NCI-H2196 (cell line): ENCODE data around the gene OR6C75.
"Not testable (repeated sequence)": the region's sequence is repeated elsewhere in the genome, so short reads cannot be mapped to it uniquely, and the experiment has no call there.

Source experiments
- DNase-seq: peaks from one replicate; lab custom pipeline; 2025; ENCODE audit not compliant: unreplicated experiment; lab: John Stamatoyannopoulos, UW

Gene OR6C75

GRCh38 chr12:55362675-55363074, at the start of gene OR6C75:
OR6C75 (plus strand) TSS chr12:55362975; CDS start chr12:55365111, 2,136 bp downstream.
- DNase-seq, result no peak

- no peak for DNase-seq
Measured at GRCh38 chr12:55314043-55314442, 48.7 kb upstream of the OR6C75 start, which contains the start of gene OR6C1. OR6C1 (plus strand) TSS chr12:55314343; CDS start chr12:55320600, 6,257 bp downstream.

DNA sequence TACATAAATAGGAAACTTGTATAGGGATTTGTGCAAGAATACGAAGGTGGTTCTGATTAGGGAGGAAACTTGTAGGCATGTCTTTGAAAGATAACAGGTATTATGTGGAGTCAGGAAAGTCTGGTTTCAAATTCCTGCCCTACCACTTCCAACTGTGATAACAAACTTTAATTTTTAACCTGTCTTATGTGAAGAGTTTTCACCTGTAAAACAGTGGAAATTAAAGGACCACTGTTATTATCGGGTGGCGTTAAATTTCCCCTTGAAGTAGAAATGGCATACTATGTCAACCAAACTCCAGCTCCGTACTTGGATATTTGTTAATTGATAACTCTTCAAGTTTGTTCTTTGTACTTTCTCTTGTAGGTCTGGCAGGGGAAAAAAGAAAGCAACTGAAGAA, 42.6 kb upstream of the OR6C75 start:
- DNase-seq, result no peak

DNA sequence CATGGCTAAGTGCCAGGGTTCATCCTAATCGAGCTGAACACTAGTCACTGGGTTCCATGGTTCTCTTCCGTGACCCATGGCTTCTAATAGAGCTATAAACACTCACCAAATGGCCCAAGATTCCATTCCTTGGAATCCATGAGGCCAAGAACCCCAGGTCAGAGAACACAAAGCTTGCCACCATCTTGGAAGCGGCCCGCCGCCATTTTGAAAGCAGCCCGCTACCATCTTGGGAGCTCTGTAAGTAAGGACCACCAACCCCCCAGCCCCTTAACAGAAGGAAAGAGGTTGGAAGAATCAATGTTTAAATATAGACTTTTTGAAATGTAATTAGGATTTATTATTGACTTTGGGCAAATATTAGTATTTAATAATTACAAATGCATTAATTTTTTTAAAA, 37.0 kb upstream of the OR6C75 start:
- DNase-seq, result not testable (repeated sequence)

DNA sequence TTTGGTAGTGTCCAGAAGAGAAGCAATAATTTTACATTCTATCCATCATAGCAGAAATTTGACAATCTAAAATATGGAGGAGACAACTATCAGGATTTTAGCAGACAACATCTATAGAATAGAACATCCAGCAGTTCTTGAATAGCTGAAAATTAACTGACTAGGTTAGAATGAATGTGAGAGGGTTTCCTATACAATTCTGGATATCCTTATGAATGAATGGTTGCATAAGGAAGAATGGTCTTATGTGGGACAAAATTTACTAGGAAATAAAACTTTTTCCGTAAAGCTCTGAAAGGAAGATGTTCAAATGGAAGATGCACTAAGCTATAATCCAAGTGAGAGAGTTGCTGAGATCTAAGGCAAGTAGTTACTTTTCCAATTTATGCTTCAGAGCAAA, 32.3 kb upstream of the OR6C75 start, which contains the start of gene OR6C3:
OR6C3 (plus strand) TSS at position 301 of the 400 bp plus-strand sequence. CDS start 955 bp downstream, outside the sequence.
- DNase-seq, result no peak

DNA sequence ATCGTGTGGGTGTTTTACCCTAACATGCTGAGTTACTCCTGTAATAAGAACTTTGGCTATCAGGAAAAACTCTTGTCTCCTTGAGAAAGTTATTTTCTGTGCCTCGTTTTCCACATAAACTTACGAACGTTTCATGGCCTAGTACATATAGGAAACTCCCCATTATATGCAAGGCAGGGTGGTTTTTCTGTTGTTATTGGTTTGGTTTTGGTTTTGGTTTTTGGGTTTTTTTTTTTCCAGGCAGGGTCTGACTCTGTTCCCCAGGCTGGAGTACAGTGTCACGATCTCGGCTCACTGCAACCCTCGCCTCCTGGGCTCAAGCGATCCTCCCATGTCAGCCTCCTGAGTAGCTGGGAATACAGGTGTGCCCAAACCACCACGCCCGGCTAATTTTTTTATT, 26.8 kb upstream of the OR6C75 start:
- no peak for DNase-seq

- DNase-seq, result not testable (repeated sequence)
Measured at GRCh38 chr12:55355338-55355737, 7.4 kb upstream of the OR6C75 start.

GRCh38 chr12:55365086-55365485, 2.3 kb downstream of the OR6C75 start:
- no peak for DNase-seq

DNA sequence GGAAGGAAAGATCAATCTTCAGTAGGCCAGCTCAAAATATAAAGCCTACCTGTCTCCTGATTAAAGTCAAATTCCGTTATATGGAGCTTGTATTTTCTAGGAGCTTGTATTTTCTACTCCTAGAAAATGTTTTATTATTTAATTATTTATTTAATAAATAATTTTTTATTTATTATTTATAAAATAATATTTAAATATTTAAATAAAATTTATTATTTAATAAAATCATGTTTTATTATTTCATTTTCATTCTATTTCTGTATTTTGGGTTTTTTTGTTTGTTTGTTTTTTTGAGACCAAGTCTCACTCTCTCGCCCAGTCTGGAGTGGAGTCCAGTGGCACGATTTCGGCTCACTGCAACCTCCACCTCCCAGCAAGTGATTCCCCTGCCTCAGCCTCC, 9.7 kb downstream of the OR6C75 start:
- DNase-seq, result no peak

DNA sequence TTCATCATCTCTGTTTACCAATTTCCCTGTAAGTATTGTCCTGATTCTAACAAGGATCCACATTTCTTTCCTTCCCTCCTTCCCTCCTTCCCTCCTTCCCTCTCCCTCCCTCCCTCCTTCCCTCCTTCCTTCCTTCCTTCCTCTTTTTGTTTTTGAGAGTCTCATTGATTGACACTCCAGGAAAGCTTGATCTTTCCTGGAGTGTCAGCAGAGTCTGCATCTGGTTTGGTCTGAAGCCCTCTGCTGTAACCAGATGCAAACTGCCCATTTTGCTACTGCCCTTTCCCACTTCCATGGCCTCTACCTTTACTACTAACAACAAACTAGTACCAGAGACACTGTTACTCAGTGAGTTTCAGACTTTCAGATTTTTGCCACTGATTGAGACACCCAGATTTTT, 23.1 kb downstream of the OR6C75 start:
- DNase-seq, result no peak

DNA sequence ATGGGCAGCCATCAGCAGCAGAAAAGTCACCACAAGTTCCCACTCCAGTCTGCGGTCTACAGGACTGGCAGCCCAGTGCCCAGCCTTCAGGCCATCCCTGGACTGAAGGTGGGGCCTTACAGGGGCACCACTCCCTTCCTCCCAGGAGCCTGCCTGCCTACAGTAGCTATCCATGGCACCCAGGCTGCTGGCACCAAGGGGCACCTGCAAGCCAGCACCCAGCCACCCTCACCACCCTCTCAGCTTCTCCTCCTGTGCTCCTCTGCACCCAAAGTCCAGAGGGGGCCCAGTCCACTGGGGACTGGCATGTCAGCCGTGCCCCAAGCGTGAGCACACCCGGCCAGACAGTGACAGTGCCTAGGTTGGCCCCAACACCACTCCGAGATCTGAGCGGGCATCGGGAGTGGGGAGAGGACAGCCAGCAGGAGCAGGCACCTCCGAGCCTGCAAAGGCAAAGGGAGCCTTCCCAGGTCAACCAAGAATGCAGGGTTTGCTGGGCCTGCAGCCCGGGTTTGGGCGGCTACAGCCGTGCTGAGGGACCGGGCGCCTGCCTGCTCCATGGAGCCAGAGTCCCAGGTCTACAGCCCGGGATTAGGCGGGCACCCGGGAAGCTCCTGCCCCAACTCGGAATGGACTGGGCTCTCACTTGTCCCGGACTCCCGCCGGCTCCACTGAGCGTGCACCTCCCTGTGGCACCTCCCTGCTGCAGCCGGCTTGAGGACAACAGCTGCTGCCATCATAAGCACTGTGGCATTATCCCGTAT, 29.4 kb downstream of the OR6C75 start:
- no peak for DNase-seq

DNA sequence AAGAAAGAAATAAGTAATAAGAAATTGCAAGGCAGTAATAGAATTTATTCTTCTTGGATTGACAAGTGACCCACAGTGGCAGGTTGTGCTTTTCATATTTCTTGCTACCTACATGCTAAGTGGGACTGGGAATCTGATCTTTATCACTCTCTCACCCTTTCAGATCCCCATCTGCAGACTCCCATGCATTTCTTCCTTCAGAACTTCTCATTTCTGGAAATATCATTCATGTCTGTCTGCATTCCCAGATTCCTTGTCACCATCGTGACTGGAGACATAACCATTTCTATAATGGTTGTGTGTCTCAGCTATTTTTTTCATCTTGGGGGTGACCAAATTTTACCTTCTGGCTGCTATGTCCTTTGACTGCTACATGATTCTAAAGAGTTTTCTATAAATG, 33.6 kb downstream of the OR6C75 start:
- no peak for DNase-seq

- DNase-seq, result no peak
Measured at GRCh38 chr12:55400229-55400628, 37.5 kb downstream of the OR6C75 start, which contains the start of gene OR6C65. OR6C65 (plus strand) TSS chr12:55400529; CDS start chr12:55400529, 0 bp downstream.

DNA sequence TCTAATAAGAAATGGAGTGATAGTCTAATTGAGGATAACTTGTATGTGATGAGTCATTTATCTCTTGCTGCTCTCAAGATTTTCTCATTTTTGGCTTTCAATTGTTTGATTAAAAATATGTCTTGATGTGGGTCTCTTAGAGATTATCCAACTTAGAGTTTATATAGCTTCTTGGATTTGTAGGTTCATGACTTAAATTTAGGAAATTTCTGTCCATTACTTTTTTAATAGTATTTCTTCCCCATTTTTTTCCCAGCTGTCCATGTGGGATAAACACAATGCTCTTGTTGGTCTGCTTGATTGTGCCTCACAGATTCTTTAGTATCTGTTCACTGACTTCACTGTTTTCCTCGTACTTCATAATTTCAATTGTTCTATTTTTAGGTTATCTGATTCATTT, 45.1 kb downstream of the OR6C75 start:
- no peak for DNase-seq

DNA sequence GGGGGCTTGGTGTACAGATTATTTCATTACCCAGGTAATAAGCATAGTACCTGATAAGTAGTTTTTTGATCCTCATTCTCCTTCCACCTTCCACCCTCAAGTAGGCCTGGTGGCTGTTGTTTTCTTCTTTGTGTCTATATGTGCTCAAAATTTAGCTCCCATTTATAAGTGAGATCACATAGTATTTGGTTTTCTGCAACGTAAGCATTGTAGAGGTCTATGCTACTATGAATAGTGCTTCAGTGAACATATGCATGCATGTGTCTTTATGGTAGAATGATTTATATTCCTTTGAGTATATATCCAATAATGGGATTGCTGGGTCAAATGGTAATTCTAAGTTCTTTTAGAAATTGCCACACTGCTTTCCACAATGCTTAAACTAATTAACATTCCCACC, 46.4 kb downstream of the OR6C75 start:
- DNase-seq, result not testable (repeated sequence)

GRCh38 chr12:55412138-55412537, 49.4 kb downstream of the OR6C75 start:
- DNase-seq, result not testable (repeated sequence)

- not testable (repeated sequence) for DNase-seq
Measured at GRCh38 chr12:55413498-55414388, 51.0 kb downstream of the OR6C75 start.

DNA sequence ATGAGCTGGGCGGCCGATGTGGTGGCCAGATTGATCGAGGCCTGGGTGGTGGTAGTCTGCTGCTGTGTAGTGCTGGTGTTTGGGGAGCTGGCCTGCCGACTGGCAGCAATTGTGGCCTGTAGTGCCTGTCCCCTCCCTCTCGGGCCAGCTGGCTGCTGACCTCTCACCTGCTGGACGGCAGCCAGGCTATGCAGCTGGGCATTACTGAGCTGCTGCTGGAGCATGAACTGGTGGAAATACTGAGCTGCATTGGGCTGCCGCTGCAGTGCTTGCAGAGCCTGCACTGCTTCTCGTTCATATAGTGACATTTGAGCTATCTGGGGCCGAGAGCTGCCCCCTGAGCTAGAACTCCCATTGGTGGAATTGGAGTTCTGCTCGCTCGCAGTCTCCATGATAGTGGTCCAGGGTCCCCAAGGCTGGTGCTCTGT, 51.6 kb downstream of the OR6C75 start:
- DNase-seq, result not testable (repeated sequence)

DNA sequence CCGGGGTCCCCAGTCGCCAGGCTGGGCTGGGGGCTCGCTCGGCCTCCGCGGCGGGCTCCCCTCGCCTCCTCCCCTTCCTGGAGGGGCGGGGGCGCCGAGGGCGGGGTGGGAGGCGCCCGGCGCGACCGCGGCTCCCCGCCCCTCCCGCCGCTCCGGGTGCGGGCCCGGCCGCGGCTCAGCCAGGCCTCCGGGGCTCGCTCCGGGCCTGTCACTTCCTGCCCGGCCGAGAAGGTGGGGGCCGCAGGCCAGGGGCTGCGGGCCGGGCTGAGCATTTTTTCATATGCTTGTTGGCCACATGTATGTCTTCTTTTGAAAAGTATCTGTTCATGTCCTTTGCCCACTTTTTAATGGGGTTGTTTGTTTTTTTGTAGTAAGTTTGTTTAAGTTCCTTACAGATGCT, 52.1 kb downstream of the OR6C75 start:
- not testable (repeated sequence) for DNase-seq

DNA sequence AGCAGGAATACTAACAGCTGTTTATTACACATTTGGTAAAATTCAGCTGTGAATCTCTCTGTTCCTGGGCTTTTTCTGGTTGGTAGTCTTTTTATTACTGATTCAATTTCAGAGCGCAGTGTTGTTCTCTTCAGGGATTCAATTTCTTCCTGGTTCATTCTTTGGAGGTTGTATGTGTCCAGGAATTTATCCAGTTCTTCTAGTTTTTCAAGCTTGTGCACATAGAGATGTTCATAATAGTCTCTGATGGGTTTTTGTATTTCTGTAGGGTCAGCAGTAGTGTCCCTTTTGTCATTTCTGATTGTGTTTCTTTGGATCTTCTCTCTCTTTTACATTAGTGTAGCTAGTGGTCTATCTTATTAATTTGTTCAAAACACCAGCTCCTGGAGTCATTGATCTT, 54.2 kb downstream of the OR6C75 start:
- no peak for DNase-seq
